Nephron progenitor cell (in vitro differentiated cells): Measurements from ENCODE around the gene EPB41.
A peak's percentile ranks its signal among the peaks of the same experiment; 100 is the strongest.

Experiments
- DNase-seq: peaks from one replicate; pipeline ENCODE4 v3.0.0; 2021
- H3K27ac Mint-ChIP-seq: 2 replicates; pipeline ENCODE4 v1.8.0; 2021; ENCODE audit warnings: mild to moderate bottlenecking, moderate library complexity, mixed read lengths
- H3K27me3 Mint-ChIP-seq: 2 replicates; pipeline ENCODE4 v1.8.0; 2021; ENCODE audit warnings: mild to moderate bottlenecking, low read depth, mixed read lengths; ENCODE audit not compliant: poor library complexity
- H3K36me3 Mint-ChIP-seq: 2 replicates; pipeline ENCODE4 v1.8.0; 2021; ENCODE audit warnings: low read depth, mixed read lengths
- H3K4me1 Mint-ChIP-seq: 2 replicates; pipeline ENCODE4 v1.8.0; 2021; ENCODE audit warnings: mixed read lengths
- H3K4me3 Mint-ChIP-seq: 2 replicates; pipeline ENCODE4 v1.8.0; 2021; ENCODE audit warnings: mild to moderate bottlenecking, moderate library complexity, mixed read lengths
- H3K9me3 Mint-ChIP-seq: 2 replicates; pipeline ENCODE4 v1.8.0; 2021; ENCODE audit warnings: mild to moderate bottlenecking, moderate library complexity, mixed read lengths
- CTCF ChIP-seq: fragments of 200-600 bp; sonication (generic); IDR thresholded peaks from 2 replicates; pipeline ENCODE4 v1.5.0; 2021; ENCODE audit warnings: antibody characterized with exemption

Gene EPB41

GRCh38 chr1:29157269-29157601, 242.9 kb downstream of the EPB41 start:
- no peak for DNase-seq
- peaks cover 15% of the 10 kb centered on the region for H3K4me1 Mint-ChIP-seq
- peaks cover 84% of the 10 kb centered on the region for H3K36me3 Mint-ChIP-seq
- H3K27ac Mint-ChIP-seq, result peak overlapping the region; percentile 94
- H3K4me3 Mint-ChIP-seq, result no peak overlapping the region
- TF ChIP-seq CTCF, result no peak
- H3K27me3 Mint-ChIP-seq, result no peaks in the 10 kb centered on the region
- no peaks in the 10 kb centered on the region for H3K9me3 Mint-ChIP-seq

GRCh38 chr1:29159773-29160172, 245.4 kb downstream of the EPB41 start:
- H3K4me3 Mint-ChIP-seq, result no peak overlapping the region
- H3K36me3 Mint-ChIP-seq, result peaks cover 73% of the 10 kb centered on the region
- TF ChIP-seq CTCF, result no peak
- no peak overlapping the region for H3K27ac Mint-ChIP-seq
- H3K27me3 Mint-ChIP-seq, result no peaks in the 10 kb centered on the region
- H3K4me1 Mint-ChIP-seq, result peaks cover 32% of the 10 kb centered on the region
- no peaks in the 10 kb centered on the region for H3K9me3 Mint-ChIP-seq
- DNase-seq, result no peak

GRCh38 chr1:29162025-29162424, 247.7 kb downstream of the EPB41 start:
- Mint-ChIP-seq H3K9me3 (no peaks in the 10 kb centered on the region), H3K36me3 (peaks cover 74% of the 10 kb centered on the region), H3K27ac (peak overlapping the region; percentile 36), H3K4me1 (peaks cover 39% of the 10 kb centered on the region), H3K4me3 (no peak overlapping the region), H3K27me3 (no peaks in the 10 kb centered on the region)
- no peak for TF ChIP-seq CTCF
- DNase-seq, result no peak

GRCh38 chr1:29162476-29163138, 248.2 kb downstream of the EPB41 start:
- no peaks in the 10 kb centered on the region for H3K27me3 Mint-ChIP-seq
- DNase-seq, result no peak
- no peak for TF ChIP-seq CTCF
- no peaks in the 10 kb centered on the region for H3K9me3 Mint-ChIP-seq
- no peak overlapping the region for H3K4me3 Mint-ChIP-seq
- peaks cover 36% of the 10 kb centered on the region for H3K4me1 Mint-ChIP-seq
- H3K27ac Mint-ChIP-seq, result peak overlapping the region; percentile 85
- H3K36me3 Mint-ChIP-seq, result peaks cover 73% of the 10 kb centered on the region

DNA sequence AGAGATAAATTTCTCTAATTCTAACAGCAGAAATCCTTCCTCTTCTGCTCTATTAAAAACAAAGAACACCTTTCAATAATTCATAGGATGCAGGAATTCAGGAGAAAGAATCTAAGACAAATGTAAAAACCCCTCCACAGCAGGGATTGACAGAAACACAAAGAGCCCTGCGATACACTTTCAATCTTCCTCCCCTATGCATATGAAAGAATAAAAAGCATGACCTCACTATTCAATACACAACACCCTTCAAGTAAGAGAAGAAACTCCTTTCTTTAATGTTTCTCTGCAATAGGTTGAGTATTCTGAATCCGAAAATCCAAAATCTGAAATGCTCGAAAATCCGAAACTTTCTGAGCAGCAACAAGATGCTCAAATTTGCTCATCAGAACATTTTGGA, 250.2 kb downstream of the EPB41 start:
- H3K27ac Mint-ChIP-seq, result peak overlapping the region; percentile 66
- no peaks in the 10 kb centered on the region for H3K27me3 Mint-ChIP-seq
- no peak for DNase-seq
- no peak for TF ChIP-seq CTCF
- no peak overlapping the region for H3K4me3 Mint-ChIP-seq
- H3K4me1 Mint-ChIP-seq, result peaks cover 49% of the 10 kb centered on the region
- H3K9me3 Mint-ChIP-seq, result no peaks in the 10 kb centered on the region
- peaks cover 68% of the 10 kb centered on the region for H3K36me3 Mint-ChIP-seq

- no peak for TF ChIP-seq CTCF
- DNase-seq, result no peak
- Mint-ChIP-seq H3K27ac (peak overlapping the region; percentile 80), H3K4me3 (no peak overlapping the region), H3K36me3 (peaks cover 65% of the 10 kb centered on the region), H3K9me3 (no peaks in the 10 kb centered on the region), H3K4me1 (peaks cover 67% of the 10 kb centered on the region), H3K27me3 (no peaks in the 10 kb centered on the region)
Observed at GRCh38 chr1:29166291-29166878, 252.0 kb downstream of the EPB41 start.
